HepG2 (cell line): ENCODE results near the gene PIGN. TPM values are rescaled to one million over a fixed set of nuclear protein-coding genes. Genes with fewer than 3 reads are reported as not detected.

Experiments
- ADNP ChIP-seq: sonication (generic); formaldehyde crosslinking; IDR thresholded peaks from 2 replicates; pipeline ENCODE4 v1.4.0; 2020; ENCODE audit warnings: missing genetic modification reagents
- AGO1 ChIP-seq: fragments of 200-400 bp; formaldehyde crosslinking; IDR thresholded peaks from 2 replicates; pipeline ENCODE4 v1.6.1; 2017; ENCODE audit warnings: mild to moderate bottlenecking, low read depth, low read length, moderate library complexity; ENCODE audit not compliant: poor library complexity, severe bottlenecking
- ARID2 ChIP-seq: sonication (generic); formaldehyde crosslinking; IDR thresholded peaks from 2 replicates; pipeline ENCODE4 v1.8.1; 2022; ENCODE audit warnings: mild to moderate bottlenecking, missing genetic modification reagents, borderline replicate concordance
- CHD2 ChIP-seq: IDR thresholded peaks from 2 replicates; pipeline ENCODE4 v1.6.1; 2011; ENCODE audit warnings: low read depth, low read length, improper control_type of control experiment
- DRAP1 ChIP-seq: IDR thresholded peaks from 2 replicates; pipeline ENCODE4 v1.6.1; 2016; ENCODE audit warnings: missing genetic modification reagents, missing compliant biosample characterization
- HDAC6 ChIP-seq: fragments of 200-600 bp; sonication (generic); IDR thresholded peaks from 2 replicates; pipeline ENCODE4 v1.7.0; 2017; ENCODE audit warnings: mild to moderate bottlenecking, antibody characterized with exemption, low read length, low read depth
- MATR3 ChIP-seq: sonication (generic); formaldehyde crosslinking; IDR thresholded peaks from 2 replicates; pipeline ENCODE4 v1.4.0; 2020; ENCODE audit warnings: missing genetic modification reagents
- MTA1 ChIP-seq: sonication (generic); formaldehyde crosslinking; IDR thresholded peaks from 2 replicates; pipeline ENCODE4 v1.4.0; 2020; ENCODE audit warnings: missing genetic modification reagents, mild to moderate bottlenecking, borderline replicate concordance
- PAXIP1 ChIP-seq: sonication (generic); formaldehyde crosslinking; conservative IDR thresholded peaks from 2 replicates; pipeline ENCODE4 v1.4.0; 2020; ENCODE audit warnings: mild to moderate bottlenecking, missing genetic modification reagents, moderate library complexity
- RFX1 ChIP-seq: fragments of 450-650 bp; IDR thresholded peaks from 2 replicates; pipeline ENCODE4 v1.6.1; 2017
- RORA ChIP-seq: sonication (generic); formaldehyde crosslinking; IDR thresholded peaks from 2 replicates; pipeline ENCODE4 v1.5.0; 2020; ENCODE audit warnings: mild to moderate bottlenecking, missing genetic modification reagents, moderate library complexity
- SNAPC5 ChIP-seq: sonication (generic); formaldehyde crosslinking; IDR thresholded peaks from 2 replicates; pipeline ENCODE4 v1.8.1; 2023; ENCODE audit warnings: mild to moderate bottlenecking, missing genetic modification reagents, borderline replicate concordance
- SRSF1 ChIP-seq: fragments of 200-400 bp; formaldehyde crosslinking; optimal IDR thresholded peaks from 2 replicates; pipeline ENCODE3; 2017; ENCODE audit warnings: mild to moderate bottlenecking, low read depth, low read length, moderate library complexity
- TGIF2 ChIP-seq: IDR thresholded peaks from 2 replicates; pipeline ENCODE4 v1.6.1; 2016; ENCODE audit warnings: control low read depth, missing compliant biosample characterization
- ZBED4 ChIP-seq: sonication (generic); formaldehyde crosslinking; IDR thresholded peaks from 2 replicates; pipeline ENCODE4 v1.4.0; 2020; ENCODE audit warnings: missing genetic modification reagents, borderline replicate concordance
- ZBTB49 ChIP-seq: sonication (generic); formaldehyde crosslinking; IDR thresholded peaks from 2 replicates; pipeline ENCODE4 v1.4.0; 2020; ENCODE audit warnings: missing genetic modification reagents, borderline replicate concordance
- ZFP82 ChIP-seq: sonication (generic); formaldehyde crosslinking; IDR thresholded peaks from 2 replicates; pipeline ENCODE4 v1.5.1; 2020; ENCODE audit warnings: mild to moderate bottlenecking, missing genetic modification reagents, borderline replicate concordance
- ZNF44 ChIP-seq: sonication (generic); formaldehyde crosslinking; IDR thresholded peaks from 2 replicates; pipeline ENCODE4 v1.5.1; 2020; ENCODE audit warnings: mild to moderate bottlenecking, missing genetic modification reagents
- ZNF451 ChIP-seq: sonication (generic); formaldehyde crosslinking; IDR thresholded peaks from 2 replicates; pipeline ENCODE4 v1.5.0; 2020; ENCODE audit warnings: mild to moderate bottlenecking, missing genetic modification reagents
- polyA plus RNA-seq, 8 experiments: library from polyadenylated mRNA; depleted of rRNA in 3 of 8; stranded (reverse) in 7 of 8; unstranded in 1 of 8; fragments of >200 nt; fragmentation: Illumina TruSeq in 4 of 8; extraction: Trizol in 4 of 8; gene quantifications; 2 replicates each; pipeline versions ENCODE4 v1.2.1 to v1.2.3, GENCODE V29; 2011 to 2016; ENCODE audit warnings: low read depth in 4 of 8, missing spikeins in 1 of 8, mixed read lengths in 1 of 8; ENCODE audit not compliant: insufficient read depth in 1 of 8
- total RNA-seq, 5 experiments: library from RNA; depleted of rRNA; stranded (reverse); fragments of >200 nt; fragmentation: Illumina TruSeq; extraction: Trizol; gene quantifications; 2 replicates each; pipeline ENCODE4 v1.2.3, GENCODE V29; 2016; ENCODE audit warnings: low read depth in 1 of 5

The PIGN gene
- total and polyA plus RNA-seq, 2 of the 13 experiments (the other 11 are each of a cell fraction or from before 2014, with no cell fraction given), result 15.5 to 33.6 TPM

GRCh38 chr18:62186774-62187542 lies at the start of gene PIGN, which contains the start of gene RELCH (continued):
- TF ChIP-seq SNAPC5 (CRISPR knock-in tag), result no peak
- no peak for TF ChIP-seq ZNF451 (CRISPR knock-in tag)
- no peak for TF ChIP-seq ADNP
- TF ChIP-seq MTA1, result no peak
- no peak for TF ChIP-seq ZBTB49 (CRISPR knock-in tag)
- no peak for TF ChIP-seq ZBED4
- no peak; the same call in 1 of the 2 replicates for TF ChIP-seq ZNF44
- TF ChIP-seq SRSF1, result peak; percentile 70
- TF ChIP-seq MATR3, result no peak
- TF ChIP-seq RORA (CRISPR knock-in tag), result no peak
- TF ChIP-seq HDAC6, result no peak
- TF ChIP-seq RFX1, result no peak
- no peak; the same call in none of the 2 replicates for TF ChIP-seq DRAP1 (CRISPR knock-in tag)
- TF ChIP-seq ZFP82 (CRISPR knock-in tag), result no peak
- peak; percentile 95 for TF ChIP-seq ARID2 (CRISPR knock-in tag)
- no peak for TF ChIP-seq AGO1
- peak; percentile 73; the same call in 1 of the 2 replicates for TF ChIP-seq TGIF2
- no peak for TF ChIP-seq PAXIP1
- peak; percentile 96 for TF ChIP-seq CHD2
